HG03025 (cell line): Measurements from ENCODE around the gene TMIE.

Experiments
- ATAC-seq: cut with Tn5 transposase; IDR thresholded peaks from one replicate; pipeline ENCODE4 v1.9.1; 2021; ENCODE audit warnings: mild to moderate bottlenecking, moderate library complexity; ENCODE audit not compliant: unreplicated experiment, low FRiP score

The TMIE gene, protein sequence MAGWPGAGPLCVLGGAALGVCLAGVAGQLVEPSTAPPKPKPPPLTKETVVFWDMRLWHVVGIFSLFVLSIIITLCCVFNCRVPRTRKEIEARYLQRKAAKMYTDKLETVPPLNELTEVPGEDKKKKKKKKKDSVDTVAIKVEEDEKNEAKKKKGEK

DNA sequence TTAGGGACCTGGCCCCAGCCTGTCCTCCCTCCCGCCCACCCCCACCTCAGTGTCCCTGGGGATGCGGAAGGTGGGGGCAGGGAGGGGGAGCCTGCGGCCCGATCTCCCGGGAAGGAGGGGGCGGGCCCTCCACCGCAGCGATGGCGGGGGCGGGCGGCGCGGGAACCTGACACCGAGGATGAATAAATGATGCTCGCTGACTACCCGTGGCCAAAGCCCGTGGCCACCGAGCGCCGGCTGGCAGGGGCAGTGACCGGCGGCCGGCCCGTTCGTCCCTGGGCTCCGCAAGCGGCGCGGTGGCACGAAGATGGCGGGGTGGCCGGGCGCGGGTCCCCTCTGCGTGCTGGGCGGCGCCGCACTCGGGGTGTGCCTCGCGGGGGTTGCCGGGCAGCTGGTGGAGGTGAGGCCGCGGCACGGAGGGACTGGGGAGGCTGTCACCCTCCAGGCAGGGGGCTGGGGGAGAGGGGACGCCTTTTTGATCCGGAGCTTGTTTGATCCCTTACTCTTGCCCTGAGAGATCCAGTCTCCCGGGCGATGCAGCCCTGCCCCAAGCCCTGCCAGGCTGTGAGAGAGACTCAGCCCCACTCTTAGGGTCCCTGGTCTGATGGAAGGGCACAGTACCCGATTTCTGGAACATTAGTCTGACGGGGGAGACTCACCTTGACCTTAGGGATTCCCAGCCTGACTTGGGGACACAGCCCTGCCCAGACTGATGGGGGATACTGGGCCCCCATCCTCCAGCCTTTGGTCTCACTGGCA lies at the start of gene TMIE:
TSS of gene TMIE (plus strand) at position 212 of the 759 bp plus-strand sequence. CDS start at position 308, 96 bp downstream.
- no peak for ATAC-seq

DNA sequence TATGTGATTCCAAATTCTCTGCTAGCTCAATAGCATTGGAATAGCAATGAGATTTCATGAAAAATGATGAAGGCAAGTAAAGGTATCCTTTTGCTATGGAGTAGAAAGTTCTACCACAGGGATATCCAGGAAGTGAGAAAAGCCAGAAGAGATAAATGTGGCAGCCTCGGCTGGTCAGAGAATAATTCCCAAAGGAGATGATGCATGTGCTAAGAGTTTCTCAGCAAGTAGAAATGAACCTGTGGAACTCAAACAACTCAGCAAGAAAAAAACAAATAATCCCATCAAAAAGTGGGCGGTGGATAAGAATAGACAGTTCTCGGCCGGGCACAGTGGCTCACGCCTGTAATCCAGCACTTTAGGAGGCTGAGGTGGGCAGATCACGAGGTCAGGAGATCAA lies 45.9 kb upstream of the TMIE start:
- ATAC-seq: no peak

GRCh38 chr3:46656778-46657556 lies 44.2 kb upstream of the TMIE start:
- ATAC-seq: no peak

GRCh38 chr3:46659285-46659684 lies 41.9 kb upstream of the TMIE start:
- no peak for ATAC-seq

DNA sequence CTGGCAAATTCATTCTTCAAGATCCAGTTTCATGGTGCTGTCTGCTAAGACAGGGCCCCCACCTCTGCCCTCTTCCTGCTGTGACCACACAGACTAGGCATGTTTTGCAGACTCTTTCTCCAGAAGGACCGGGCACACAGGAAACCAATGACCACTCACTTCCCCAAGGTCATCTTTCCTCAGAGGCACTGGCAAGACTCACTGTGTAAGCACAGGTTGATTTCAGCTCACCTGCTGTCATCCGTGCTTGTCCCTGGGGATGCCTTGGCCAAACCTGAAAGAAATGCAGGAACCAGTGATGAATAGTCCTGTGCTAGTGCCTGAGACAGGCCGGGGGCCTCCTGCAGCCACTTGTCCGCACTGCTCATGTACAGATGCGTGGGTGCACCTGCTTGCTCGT lies 41.2 kb upstream of the TMIE start:
- no peak for ATAC-seq

- no peak for ATAC-seq
Observed at GRCh38 chr3:46660543-46661523, 40.4 kb upstream of the TMIE start.

GRCh38 chr3:46661776-46662766 lies 39.1 kb upstream of the TMIE start:
- no peak for ATAC-seq

- ATAC-seq: no peak
Observed at GRCh38 chr3:46662771-46663551, 38.2 kb upstream of the TMIE start.

DNA sequence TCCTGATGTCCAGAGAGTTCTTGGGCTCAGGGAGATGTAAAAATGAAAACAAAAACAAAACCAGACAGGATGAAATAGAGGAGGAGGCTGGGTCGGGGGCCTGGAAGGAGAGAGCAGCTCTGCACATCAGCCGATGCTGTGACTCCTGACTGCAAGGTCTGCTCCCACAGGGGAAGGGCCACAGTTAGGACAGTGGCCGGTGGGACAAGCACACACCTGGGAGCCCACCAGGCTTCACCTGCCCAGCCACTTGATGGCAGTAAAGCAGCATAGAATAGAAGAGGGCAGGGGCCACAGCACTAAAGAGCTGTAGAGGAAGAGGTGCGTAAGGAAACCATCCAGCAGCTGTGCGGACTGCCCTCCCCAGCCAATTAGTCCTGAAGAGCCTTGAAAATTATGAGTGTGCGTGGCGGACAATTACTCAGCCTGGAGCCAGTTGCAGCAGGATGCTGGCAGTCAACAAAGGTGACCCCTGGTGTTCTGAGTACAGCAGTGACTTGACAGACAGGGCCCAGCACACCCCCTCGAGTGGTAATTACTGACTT lies 37.5 kb upstream of the TMIE start:
- no peak for ATAC-seq

- ATAC-seq: no peak
Observed at GRCh38 chr3:46664188-46664970, 36.8 kb upstream of the TMIE start.

DNA sequence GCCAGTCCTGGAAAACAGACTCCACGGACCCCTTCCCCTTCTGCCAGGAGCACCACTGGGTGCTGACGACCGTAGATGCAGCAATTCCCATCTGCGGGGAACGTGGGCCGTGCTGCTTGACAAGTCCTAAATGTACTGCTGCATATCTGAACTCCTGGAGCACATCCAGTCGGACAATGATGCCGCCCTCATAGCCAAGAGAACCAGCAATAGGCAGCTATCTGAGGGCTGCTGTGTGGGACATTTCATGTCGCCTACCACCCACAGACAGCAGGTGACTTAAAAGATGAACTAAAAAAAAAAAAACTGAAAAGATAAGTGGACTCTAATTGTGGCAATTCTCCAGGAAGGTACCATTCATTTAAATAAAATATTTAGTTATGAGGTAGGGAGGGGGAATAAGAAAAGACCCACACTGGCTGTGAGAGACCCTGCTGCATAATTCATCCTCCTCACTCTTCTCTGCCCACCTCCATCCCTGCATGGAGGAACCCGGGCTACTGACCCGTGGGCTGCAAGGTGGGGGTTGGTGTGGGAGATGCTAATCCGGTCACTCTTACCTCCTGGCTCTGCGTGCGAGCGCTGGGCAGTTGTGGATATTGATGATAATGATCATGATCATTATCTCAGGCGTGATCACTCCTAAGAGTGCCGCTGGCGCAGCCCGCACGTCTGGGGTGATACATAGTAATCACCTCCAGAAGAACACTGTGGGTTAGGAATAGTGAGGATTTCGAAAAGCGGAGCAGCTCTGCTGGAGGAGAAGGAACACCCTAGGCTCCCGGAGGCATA lies 36.0 kb upstream of the TMIE start:
- no peak for ATAC-seq

DNA sequence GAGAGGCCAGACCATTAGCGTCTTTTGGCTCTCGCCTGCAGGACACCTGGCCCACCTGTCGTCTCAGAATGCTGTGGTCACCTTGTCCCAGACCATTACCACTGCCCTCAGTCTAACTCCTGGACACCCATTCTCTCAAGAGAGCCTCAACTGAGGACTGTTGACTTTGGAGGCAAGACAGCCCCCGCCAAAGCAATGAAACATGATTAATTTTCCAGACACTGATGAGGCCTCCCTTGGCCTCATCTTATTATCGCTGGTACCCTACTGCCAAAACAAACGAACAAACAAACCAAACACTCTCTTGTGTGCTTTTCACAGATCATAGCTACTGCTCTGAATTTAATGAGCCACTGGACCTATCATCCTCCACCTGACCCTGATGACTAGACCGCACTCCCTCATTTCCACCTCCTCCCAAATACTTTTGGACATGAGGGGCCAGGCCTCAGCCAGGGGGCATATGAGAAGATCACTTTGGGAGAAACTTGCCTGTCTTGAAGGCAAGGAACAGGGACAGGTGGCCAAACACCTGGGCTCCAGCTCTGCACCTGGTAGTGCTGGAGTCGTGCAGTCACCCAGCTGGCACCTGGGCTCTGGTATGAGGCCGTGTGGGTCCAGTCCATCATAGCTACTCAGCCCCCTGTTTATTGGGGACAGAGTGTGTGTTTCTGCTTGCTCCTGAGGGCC lies 35.3 kb upstream of the TMIE start:
- no peak for ATAC-seq

DNA sequence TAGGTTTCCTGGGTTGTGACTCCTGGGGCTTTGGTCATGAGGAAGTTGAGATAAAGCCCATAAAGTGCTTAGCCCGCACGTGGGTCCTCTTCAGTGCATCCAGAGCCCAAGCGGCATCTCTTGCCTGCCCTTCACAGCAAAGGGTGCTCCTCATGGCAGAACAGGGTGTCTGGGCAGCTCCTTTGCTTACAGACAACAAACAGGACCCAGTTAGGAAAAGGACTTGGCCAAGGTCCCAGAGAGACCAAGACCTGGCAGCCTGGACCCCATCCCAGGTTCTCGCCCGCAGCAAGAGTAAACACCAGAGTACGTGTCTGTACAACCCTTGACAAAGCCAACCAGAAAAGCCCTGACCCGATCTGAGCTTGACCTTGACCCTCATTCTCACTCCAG lies 34.7 kb upstream of the TMIE start:
- ATAC-seq: no peak

- no peak for ATAC-seq
Observed at GRCh38 chr3:46667061-46667621, 34.1 kb upstream of the TMIE start.

- no peak for ATAC-seq
Observed at GRCh38 chr3:46667657-46668056, 33.5 kb upstream of the TMIE start.

DNA sequence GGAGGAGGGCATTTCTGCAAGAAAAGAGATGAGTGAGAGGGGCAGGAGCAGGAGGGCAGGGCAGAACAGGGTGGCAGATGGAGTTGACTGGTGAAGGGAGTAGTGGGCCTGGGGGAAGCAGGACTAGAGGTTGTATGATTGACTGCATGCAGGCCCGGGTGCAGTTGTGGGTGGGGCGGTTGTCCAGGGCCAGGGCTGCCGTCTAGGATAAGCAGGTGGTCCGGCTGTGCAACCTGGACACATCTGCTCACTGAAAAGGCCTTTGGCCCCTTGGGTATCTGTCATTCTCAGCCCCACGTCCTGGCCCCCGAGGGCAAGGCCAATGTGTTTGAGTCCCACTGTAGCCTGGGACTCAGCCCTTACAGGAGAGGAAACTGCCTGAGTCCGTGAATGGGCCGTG lies 33.1 kb upstream of the TMIE start:
- ATAC-seq: no peak
